ENCODE measurements around the gene MORN4. TPM values are rescaled to one million over a fixed set of nuclear protein-coding genes. Genes with fewer than 3 reads are reported as not detected.

MORN4 gene
- 10.0 and 11.3 TPM in 2 replicates for total RNA-seq

GRCh38 chr10:97632949-97633884 lies at the start of gene MORN4:
TSS of gene MORN4 (minus strand) at chr10:97633500. CDS start at chr10:97619653, 13,847 bp downstream.

GRCh38 chr10:97640174-97640867 lies 7.0 kb upstream of the MORN4 start, which contains the start of gene PI4K2A:
TSS of gene PI4K2A (plus strand) at chr10:97640671. CDS start at chr10:97640743, 72 bp downstream.

DNA sequence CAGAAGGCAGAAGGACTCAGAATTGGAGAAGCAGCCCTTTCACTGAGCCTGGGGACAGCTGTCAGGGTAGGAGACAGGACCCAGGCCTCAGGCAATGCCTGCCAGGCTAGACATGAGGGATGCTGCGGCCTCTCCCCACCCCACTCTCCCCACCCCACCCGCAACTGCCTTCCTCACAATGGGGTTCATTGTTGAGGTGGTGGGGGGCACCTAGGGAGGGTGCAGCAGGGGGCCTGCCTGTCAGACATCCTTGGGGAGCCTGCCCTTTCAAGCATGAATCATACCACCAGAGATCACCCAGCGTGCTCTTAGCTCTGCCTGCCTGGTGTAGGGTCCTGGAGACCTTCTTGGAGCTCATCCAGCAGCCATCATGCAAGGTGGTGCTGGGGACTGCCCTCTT lies 43.8 kb downstream of the MORN4 start, which contains the start of gene C10orf62:
Gene C10orf62 (plus strand): TSS at position 243 of the 400 bp plus-strand sequence. CDS start 177 bp downstream, outside the sequence.

DNA sequence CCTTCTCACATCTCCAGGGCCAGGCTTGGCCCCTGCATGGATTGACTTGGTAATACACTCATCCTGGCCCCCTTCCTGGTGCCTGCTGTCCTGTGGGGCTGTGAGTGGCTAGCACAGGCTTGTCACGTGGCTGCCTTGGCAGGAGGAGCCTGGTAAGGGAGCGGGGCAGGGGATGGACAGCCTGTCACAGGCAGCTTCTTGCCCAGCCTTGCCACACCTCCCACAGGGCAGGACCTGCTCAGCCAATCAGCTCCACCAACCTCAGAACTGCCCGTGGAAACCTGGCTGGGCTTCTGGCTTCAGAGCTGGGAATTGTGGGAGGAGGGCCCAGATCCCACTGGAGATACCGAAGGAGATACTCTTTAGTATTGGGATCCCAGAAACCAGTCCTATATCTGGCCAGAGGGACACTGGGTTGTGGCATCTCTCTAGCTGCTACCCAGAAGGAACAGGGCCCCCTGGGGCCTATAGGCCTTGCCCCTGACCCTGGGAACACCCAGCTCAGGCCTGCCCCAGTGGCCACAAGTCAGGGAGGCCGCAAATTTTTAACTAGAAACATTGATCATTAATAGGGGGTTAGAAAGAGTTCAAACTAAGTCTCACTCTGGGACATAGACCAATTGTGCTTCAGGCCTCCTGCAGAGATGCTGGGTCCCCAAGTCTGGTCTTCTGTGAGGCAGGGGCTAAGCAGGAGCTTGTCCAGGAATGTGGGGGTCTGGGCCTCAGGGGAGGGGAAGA lies 49.1 kb downstream of the MORN4 start, which contains the start of gene HOGA1:
Gene HOGA1 (plus strand): TSS at position 330 of the 738 bp plus-strand sequence. CDS start 315 bp downstream, at position 645.

DNA sequence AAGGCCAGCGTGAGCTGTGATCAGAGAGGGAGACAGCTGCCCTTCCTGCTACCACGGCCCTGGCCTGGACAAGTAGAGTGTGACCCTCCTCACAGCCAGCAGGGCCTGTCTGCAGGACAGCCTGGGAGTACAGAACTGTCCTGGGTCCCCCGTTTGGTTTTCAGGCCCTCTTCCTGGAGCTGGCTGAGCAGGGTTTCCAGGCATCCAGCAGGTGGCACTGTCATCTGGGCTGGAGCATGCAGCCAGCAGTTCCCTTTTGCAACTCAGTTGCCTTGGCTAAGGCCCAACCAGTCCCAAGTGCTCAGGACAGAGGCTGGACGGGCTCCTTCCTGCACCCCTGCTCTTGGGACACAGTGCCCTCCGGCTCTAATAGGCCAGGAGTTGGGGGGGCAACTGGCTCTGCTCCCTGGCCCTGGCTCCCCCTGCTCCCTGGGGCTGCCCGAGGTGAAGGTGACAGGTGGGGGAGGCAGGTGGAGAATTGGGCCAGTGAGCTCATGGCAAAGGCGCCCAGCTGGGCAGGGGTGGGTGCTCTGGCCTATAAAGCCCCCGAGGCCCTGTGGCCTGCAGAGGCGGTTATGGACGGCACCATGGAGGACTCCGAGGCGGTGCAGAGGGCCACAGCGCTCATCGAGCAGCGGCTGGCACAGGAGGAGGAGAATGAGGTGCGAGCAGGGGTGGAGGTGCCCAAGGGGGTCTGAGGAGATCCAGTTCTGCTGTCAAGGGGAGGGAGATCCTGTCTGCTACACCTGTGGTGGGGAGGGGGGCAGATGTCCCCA lies 60.9 kb downstream of the MORN4 start, which contains the start of gene ANKRD2:
Gene ANKRD2 (plus strand): TSS at position 566 of the 776 bp plus-strand sequence. CDS start 10 bp downstream, at position 576.

Other genes with a start within 250 kb of the MORN4 start
- 47.8 and 53.1 TPM in 2 replicates for gene RRP12, start 232.2 kb downstream of the MORN4 start, total RNA-seq
- gene PGAM1, start 207.3 kb downstream of the MORN4 start, total RNA-seq: 275 and 341 TPM in 2 replicates
- 31.8 and 41.4 TPM in 2 replicates for gene EXOSC1, start 187.5 kb downstream of the MORN4 start, total RNA-seq
- gene ZDHHC16, start 187.3 kb downstream of the MORN4 start, total RNA-seq: 24.3 and 36.1 TPM in 2 replicates
- 34.2 and 50.1 TPM in 2 replicates for gene MMS19, start 135.1 kb downstream of the MORN4 start, total RNA-seq
- 13.0 and 18.2 TPM in 2 replicates for gene UBTD1, start 134.6 kb downstream of the MORN4 start, total RNA-seq
- gene ANKRD2, start 60.7 kb downstream of the MORN4 start, total RNA-seq: under 0.01 and 0.43 TPM in 2 replicates
- 0.21 and 0.34 TPM in 2 replicates for gene HOGA1, start 49.1 kb downstream of the MORN4 start, total RNA-seq
- not detected in 2 replicates for gene C10orf62, start 43.8 kb downstream of the MORN4 start, total RNA-seq
- gene PI4K2A, start 7.2 kb upstream of the MORN4 start, total RNA-seq: 37.3 and 51.8 TPM in 2 replicates
- gene AVPI1, start 53.7 kb upstream of the MORN4 start, total RNA-seq: 48.2 and 104 TPM in 2 replicates
- gene MARVELD1, start 80.2 kb upstream of the MORN4 start, total RNA-seq: 2.4 and 7.5 TPM in 2 replicates
- 17.4 and 27.4 TPM in 2 replicates for gene ZFYVE27, start 103.6 kb upstream of the MORN4 start, total RNA-seq
- gene SFRP5, start 138.5 kb upstream of the MORN4 start, total RNA-seq: not detected in 2 replicates
- gene GOLGA7B, start 216.3 kb upstream of the MORN4 start, total RNA-seq: 0.21 and 0.34 TPM in 2 replicates

All from nasal cavity respiratory epithelium epithelial cell of viscerocranial mucosa (primary cell).